ENCODE measurements around the gene NPTX2. TPM values are rescaled to one million over a fixed set of nuclear protein-coding genes. Genes with fewer than 3 reads are reported as not detected.

NPTX2 gene
- total and polyA plus RNA-seq, 4 donors = 0.41 to 2.3 (median 0.63) TPM

GRCh38 chr7:98657736-98658135 lies 40.7 kb downstream of the NPTX2 start:
- DNase-seq = no peak
- Histone ChIP-seq H3K4me1 (ENCODE audit: control insufficient read depth in 5 of 5, insufficient read depth in 5 of 5, low read length in 5 of 5) (no peaks in the 10 kb centered on the region), H3K9me3 (ENCODE audit: control insufficient read depth in 4 of 4, insufficient read depth in 3 of 4, low read length in 3 of 4) (peaks cover 0 to 18% (median 0%) of the 10 kb centered on the region in 4 donors), H3K27me3 (ENCODE audit: control insufficient read depth in 3 of 3, insufficient read depth in 3 of 3, low read length in 2 of 3) (no peaks in the 10 kb centered on the region), H3K27ac (ENCODE audit: low read depth in 1 of 2, low read length in 1 of 2) (no peak overlapping the region), H3K36me3 (ENCODE audit: control insufficient read depth in 4 of 4, insufficient read depth in 4 of 4, low read length in 4 of 4) (no peaks in the 10 kb centered on the region), H3K4me3 (no peak overlapping the region), H3K9ac (ENCODE audit: insufficient read depth in 1 of 2, low read length in 2 of 2) (no peak overlapping the region)
- WGBS, 2 donors = 72 to 80% methylated on average over 17 of the region's 17 CpGs
- no peak for TF ChIP-seq CTCF (IDR thresholded peaks at IDR 0.05; ENCODE audit: control extremely low read depth, extremely low read depth)
- ATAC-seq (ENCODE audit: insufficient read depth, low FRiP score) = no peak

- ATAC-seq (ENCODE audit: insufficient read depth, low FRiP score) (no peak), DNase-seq (no peak)
- Histone ChIP-seq H3K4me3 (no peak overlapping the region), H3K4me1 (ENCODE audit: control insufficient read depth in 5 of 5, insufficient read depth in 5 of 5, low read length in 5 of 5) (no peaks in the 10 kb centered on the region), H3K9ac (ENCODE audit: insufficient read depth in 1 of 2, low read length in 2 of 2) (no peak overlapping the region), H3K27me3 (ENCODE audit: control insufficient read depth in 3 of 3, insufficient read depth in 3 of 3, low read length in 2 of 3) (no peaks in the 10 kb centered on the region), H3K9me3 (ENCODE audit: control insufficient read depth in 4 of 4, insufficient read depth in 3 of 4, low read length in 3 of 4) (peaks cover 0 to 30% (median 3%) of the 10 kb centered on the region in 4 donors), H3K36me3 (ENCODE audit: control insufficient read depth in 4 of 4, insufficient read depth in 4 of 4, low read length in 4 of 4) (no peaks in the 10 kb centered on the region), H3K27ac (ENCODE audit: low read depth in 1 of 2, low read length in 1 of 2) (no peak overlapping the region)
- no peak for TF ChIP-seq CTCF (IDR thresholded peaks at IDR 0.05; ENCODE audit: control extremely low read depth, extremely low read depth)
- WGBS, 2 donors = 62 to 73% methylated on average over 3 of the region's 3 CpGs
These were observed 42.7 kb downstream of the NPTX2 start for GRCh38 chr7:98659756-98660155.

DNA sequence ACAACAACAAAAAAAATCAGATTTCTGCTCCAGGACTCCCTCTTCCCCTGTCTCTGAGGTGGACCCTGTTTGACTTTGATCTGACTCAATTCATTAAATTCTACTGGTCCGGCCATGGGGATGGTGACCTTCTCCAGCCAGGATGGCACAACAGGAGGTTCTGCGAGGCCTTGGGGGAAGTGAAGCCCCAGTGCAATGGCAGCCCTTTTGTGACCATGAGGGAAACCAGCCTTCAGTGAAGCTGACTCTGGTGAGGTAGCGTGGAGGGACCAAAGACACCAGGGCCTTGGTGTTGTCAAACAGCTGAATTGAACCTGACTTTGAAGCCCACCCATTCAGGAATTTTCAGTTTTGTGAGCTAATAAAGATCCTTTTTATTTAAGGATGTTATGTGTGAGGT lies 44.5 kb downstream of the NPTX2 start:
- Histone ChIP-seq H3K36me3 (ENCODE audit: control insufficient read depth in 4 of 4, insufficient read depth in 4 of 4, low read length in 4 of 4) (no peaks in the 10 kb centered on the region), H3K4me3 (no peak overlapping the region), H3K9ac (ENCODE audit: insufficient read depth in 1 of 2, low read length in 2 of 2) (no peak overlapping the region), H3K27me3 (ENCODE audit: control insufficient read depth in 3 of 3, insufficient read depth in 3 of 3, low read length in 2 of 3) (no peaks in the 10 kb centered on the region), H3K4me1 (ENCODE audit: control insufficient read depth in 5 of 5, insufficient read depth in 5 of 5, low read length in 5 of 5) (no peaks in the 10 kb centered on the region), H3K9me3 (ENCODE audit: control insufficient read depth in 4 of 4, insufficient read depth in 3 of 4, low read length in 3 of 4) (peaks cover 0 to 27% (median 3%) of the 10 kb centered on the region in 4 donors), H3K27ac (ENCODE audit: low read depth in 1 of 2, low read length in 1 of 2) (no peak overlapping the region)
- DNase-seq = no peak
- no peak for ATAC-seq (ENCODE audit: insufficient read depth, low FRiP score)
- WGBS, 2 donors = 77 to 83% methylated on average over 3 of the region's 3 CpGs
- TF ChIP-seq CTCF (IDR thresholded peaks at IDR 0.05; ENCODE audit: control extremely low read depth, extremely low read depth) = no peak

DNA sequence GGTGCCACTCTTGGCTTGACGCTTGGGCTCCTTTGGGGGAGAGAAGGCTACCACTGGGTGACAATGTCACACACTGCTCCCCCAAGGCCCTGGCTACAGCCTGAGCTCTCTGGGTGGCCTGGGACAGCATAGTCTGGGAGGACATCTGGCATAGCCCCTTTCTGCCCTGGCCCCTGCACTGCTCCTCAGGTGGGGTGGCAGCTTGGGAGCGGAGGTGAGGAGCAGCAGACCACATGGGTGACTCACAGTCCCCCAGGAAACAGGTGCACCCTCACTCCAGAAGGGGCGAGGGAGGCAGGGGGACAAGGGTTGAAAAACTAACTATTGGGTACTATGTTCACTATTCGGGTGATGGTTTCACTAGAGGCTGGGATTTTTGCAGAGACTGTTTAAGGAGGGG lies 45.2 kb downstream of the NPTX2 start:
- 84 to 89% methylated on average over 4 of the region's 4 CpGs for WGBS, 2 donors
- Histone ChIP-seq H3K4me3 (no peak overlapping the region), H3K9me3 (ENCODE audit: control insufficient read depth in 4 of 4, insufficient read depth in 3 of 4, low read length in 3 of 4) (peaks cover 0 to 27% (median 3%) of the 10 kb centered on the region in 4 donors), H3K9ac (ENCODE audit: insufficient read depth in 1 of 2, low read length in 2 of 2) (no peak overlapping the region), H3K36me3 (ENCODE audit: control insufficient read depth in 4 of 4, insufficient read depth in 4 of 4, low read length in 4 of 4) (no peaks in the 10 kb centered on the region), H3K4me1 (ENCODE audit: control insufficient read depth in 5 of 5, insufficient read depth in 5 of 5, low read length in 5 of 5) (no peaks in the 10 kb centered on the region), H3K27me3 (ENCODE audit: control insufficient read depth in 3 of 3, insufficient read depth in 3 of 3, low read length in 2 of 3) (no peaks in the 10 kb centered on the region), H3K27ac (ENCODE audit: low read depth in 1 of 2, low read length in 1 of 2) (no peak overlapping the region)
- ATAC-seq (ENCODE audit: insufficient read depth, low FRiP score) (no peak), DNase-seq (no peak)
- TF ChIP-seq CTCF (IDR thresholded peaks at IDR 0.05; ENCODE audit: control extremely low read depth, extremely low read depth) = no peak
